ENCODE measurements around the gene GOLGA8B.

DNA sequence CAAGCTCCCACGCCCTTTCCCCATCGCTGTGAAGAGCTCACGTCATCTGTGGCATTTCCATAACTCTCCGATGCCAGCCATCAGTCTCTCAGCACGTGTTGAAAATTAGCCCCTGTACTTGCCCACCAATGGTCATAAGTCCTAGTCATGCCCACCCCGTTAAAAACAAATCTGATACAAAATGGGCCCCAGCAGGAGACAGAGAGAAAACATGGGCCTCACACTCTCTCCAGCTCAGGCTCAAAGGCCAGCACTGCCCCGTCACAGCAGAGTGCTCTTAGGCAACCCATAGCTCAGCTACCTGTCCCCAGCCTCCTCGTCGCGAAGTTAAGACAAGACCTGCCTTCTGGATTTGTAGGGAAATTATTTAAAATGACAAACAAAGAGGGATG is 5.2 kb downstream of the GOLGA8B start:
- TF ChIP-seq POLR2A (IDR thresholded peaks at IDR 0.05) (no peak), POLR2AphosphoS5 (IDR thresholded peaks at IDR 0.05) (no peak)
- TF ChIP-seq, protein P1, sequence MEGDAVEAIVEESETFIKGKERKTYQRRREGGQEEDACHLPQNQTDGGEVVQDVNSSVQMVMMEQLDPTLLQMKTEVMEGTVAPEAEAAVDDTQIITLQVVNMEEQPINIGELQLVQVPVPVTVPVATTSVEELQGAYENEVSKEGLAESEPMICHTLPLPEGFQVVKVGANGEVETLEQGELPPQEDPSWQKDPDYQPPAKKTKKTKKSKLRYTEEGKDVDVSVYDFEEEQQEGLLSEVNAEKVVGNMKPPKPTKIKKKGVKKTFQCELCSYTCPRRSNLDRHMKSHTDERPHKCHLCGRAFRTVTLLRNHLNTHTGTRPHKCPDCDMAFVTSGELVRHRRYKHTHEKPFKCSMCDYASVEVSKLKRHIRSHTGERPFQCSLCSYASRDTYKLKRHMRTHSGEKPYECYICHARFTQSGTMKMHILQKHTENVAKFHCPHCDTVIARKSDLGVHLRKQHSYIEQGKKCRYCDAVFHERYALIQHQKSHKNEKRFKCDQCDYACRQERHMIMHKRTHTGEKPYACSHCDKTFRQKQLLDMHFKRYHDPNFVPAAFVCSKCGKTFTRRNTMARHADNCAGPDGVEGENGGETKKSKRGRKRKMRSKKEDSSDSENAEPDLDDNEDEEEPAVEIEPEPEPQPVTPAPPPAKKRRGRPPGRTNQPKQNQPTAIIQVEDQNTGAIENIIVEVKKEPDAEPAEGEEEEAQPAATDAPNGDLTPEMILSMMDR (IDR thresholded peaks at IDR 0.05) = no peak

Measured in transverse colon (tissue), 4 donors.